KMS-11 (cell line): Measurements from ENCODE around the gene LEO1.

ENCODE experiments used
- H2AFZ ChIP-seq: fragments of 200-600 bp; sonication (generic); 2 replicates; pipeline ENCODE4 v1.6.1; 2016; ENCODE audit warnings: antibody characterized with exemption, mixed run types, low read depth
- H3K27ac ChIP-seq: fragments of 200-600 bp; sonication (generic); 2 replicates; pipeline ENCODE4 v1.6.1; 2016; ENCODE audit warnings: mild to moderate bottlenecking, mixed run types
- H3K27me3 ChIP-seq: fragments of 200-600 bp; sonication (generic); 2 replicates; pipeline ENCODE4 v1.6.1; 2017; ENCODE audit warnings: mild to moderate bottlenecking, low read depth, mixed run types, moderate library complexity; ENCODE audit not compliant: insufficient read depth
- H3K36me3 ChIP-seq: fragments of 200-600 bp; sonication (generic); 2 replicates; pipeline ENCODE4 v1.6.1; 2017; ENCODE audit warnings: mild to moderate bottlenecking, mixed run types; ENCODE audit not compliant: insufficient read depth
- H3K4me1 ChIP-seq: fragments of 200-600 bp; sonication (generic); 2 replicates; pipeline ENCODE4 v1.6.1; 2016; ENCODE audit warnings: mild to moderate bottlenecking, low read depth, mixed run types; ENCODE audit not compliant: poor library complexity, severe bottlenecking
- H3K4me2 ChIP-seq: fragments of 200-600 bp; sonication (generic); 2 replicates; pipeline ENCODE4 v1.7.0; 2016; ENCODE audit warnings: mild to moderate bottlenecking, mixed run types
- H3K4me3 ChIP-seq: fragments of 200-600 bp; sonication (generic); IDR thresholded peaks from 2 replicates; pipeline ENCODE4 v1.6.1; 2017; ENCODE audit warnings: low read depth, low read length, mixed read lengths; ENCODE audit not compliant: insufficient read depth
- H3K79me2 ChIP-seq: fragments of 200-600 bp; sonication (generic); 2 replicates; pipeline ENCODE4 v1.6.1; 2016; ENCODE audit warnings: low read depth, mixed run types; ENCODE audit not compliant: insufficient read depth
- H3K9ac ChIP-seq: fragments of 200-600 bp; sonication (generic); 2 replicates; pipeline ENCODE4 v1.6.1; 2016; ENCODE audit warnings: mild to moderate bottlenecking, mixed run types
- H4K20me1 ChIP-seq: fragments of 200-600 bp; sonication (generic); 2 replicates; pipeline ENCODE4 v1.6.1; 2016; ENCODE audit warnings: mild to moderate bottlenecking, mixed run types; ENCODE audit not compliant: insufficient read depth
- TF ChIP-seq, protein P1 (sequence below): fragments of 200-600 bp; sonication (generic); conservative IDR thresholded peaks from 2 replicates; pipeline ENCODE4 v1.6.1; 2017; ENCODE audit warnings: low read depth, mild to moderate bottlenecking, antibody characterized with exemption, low read length, moderate library complexity, mixed read lengths

The LEO1 gene

GRCh38 chr15:52018693-52019393 is 47.3 kb upstream of the LEO1 start, which contains the start of gene MAPK6:
Gene MAPK6, plus strand, starts transcription at chr15:52019219. Its CDS starts 27,242 bp downstream, at chr15:52046461.
- no peak within 1 kb of the TSS for H3K4me3 ChIP-seq
- no peaks in the 10 kb centered on the region for H4K20me1 ChIP-seq
- H3K4me2 ChIP-seq = peak within 1 kb of the TSS; percentile 87
- peaks cover 42% of the 10 kb centered on the region for H3K79me2 ChIP-seq
- no peaks in the 10 kb centered on the region for H3K27me3 ChIP-seq
- H3K9ac ChIP-seq = peak within 1 kb of the TSS; percentile 84
- TF ChIP-seq, protein P1, sequence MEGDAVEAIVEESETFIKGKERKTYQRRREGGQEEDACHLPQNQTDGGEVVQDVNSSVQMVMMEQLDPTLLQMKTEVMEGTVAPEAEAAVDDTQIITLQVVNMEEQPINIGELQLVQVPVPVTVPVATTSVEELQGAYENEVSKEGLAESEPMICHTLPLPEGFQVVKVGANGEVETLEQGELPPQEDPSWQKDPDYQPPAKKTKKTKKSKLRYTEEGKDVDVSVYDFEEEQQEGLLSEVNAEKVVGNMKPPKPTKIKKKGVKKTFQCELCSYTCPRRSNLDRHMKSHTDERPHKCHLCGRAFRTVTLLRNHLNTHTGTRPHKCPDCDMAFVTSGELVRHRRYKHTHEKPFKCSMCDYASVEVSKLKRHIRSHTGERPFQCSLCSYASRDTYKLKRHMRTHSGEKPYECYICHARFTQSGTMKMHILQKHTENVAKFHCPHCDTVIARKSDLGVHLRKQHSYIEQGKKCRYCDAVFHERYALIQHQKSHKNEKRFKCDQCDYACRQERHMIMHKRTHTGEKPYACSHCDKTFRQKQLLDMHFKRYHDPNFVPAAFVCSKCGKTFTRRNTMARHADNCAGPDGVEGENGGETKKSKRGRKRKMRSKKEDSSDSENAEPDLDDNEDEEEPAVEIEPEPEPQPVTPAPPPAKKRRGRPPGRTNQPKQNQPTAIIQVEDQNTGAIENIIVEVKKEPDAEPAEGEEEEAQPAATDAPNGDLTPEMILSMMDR = no peak
- H3K4me1 ChIP-seq = peaks cover 23% of the 10 kb centered on the region
- peak within 1 kb of the TSS; percentile 79 for H3K27ac ChIP-seq
- peak within 1 kb of the TSS; percentile 82 for H2AFZ ChIP-seq
- no peaks in the 10 kb centered on the region for H3K36me3 ChIP-seq

- H3K4me2 ChIP-seq = peak overlapping the region; percentile 36; the same call in 1 of the 2 replicates
Observed at GRCh38 chr15:52018244-52018643, 46.7 kb upstream of the LEO1 start.

DNA sequence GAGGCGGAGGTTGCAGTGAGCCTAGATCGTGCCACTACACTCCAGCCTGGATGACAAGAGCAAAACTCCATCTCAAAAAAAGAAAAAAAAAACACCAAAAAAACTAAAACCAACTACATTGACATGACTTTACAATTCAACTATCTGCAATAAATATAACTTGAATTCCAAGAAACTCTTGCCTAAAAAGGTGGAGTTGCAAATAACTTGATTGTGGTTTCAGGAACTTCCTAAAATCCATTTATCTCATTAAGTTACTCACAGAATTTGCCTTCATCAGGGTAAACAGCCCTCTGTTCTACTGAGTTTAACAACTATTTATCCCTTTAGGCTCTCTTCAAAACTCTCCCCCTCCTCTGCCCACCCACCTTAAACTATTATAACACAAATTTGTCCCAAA is 44.7 kb upstream of the LEO1 start:
- no peak overlapping the region for H2AFZ ChIP-seq
- H3K27ac ChIP-seq = no peak overlapping the region
- TF ChIP-seq, protein P1 = no peak
- peaks cover 16% of the 10 kb centered on the region for H3K79me2 ChIP-seq
- H3K4me1 ChIP-seq = no peaks in the 10 kb centered on the region
- H3K4me2 ChIP-seq = no peak overlapping the region
- no peak overlapping the region for H3K4me3 ChIP-seq
- no peaks in the 10 kb centered on the region for H3K36me3 ChIP-seq
- H3K9ac ChIP-seq = no peak overlapping the region
- H4K20me1 ChIP-seq = no peaks in the 10 kb centered on the region
- no peaks in the 10 kb centered on the region for H3K27me3 ChIP-seq

More at GRCh38 chr15:52018244-52018643, 46.7 kb upstream of the LEO1 start:
- TF ChIP-seq, protein P1 = no peak
- H3K27ac ChIP-seq = no peak overlapping the region
- H3K4me1 ChIP-seq = peaks cover 17% of the 10 kb centered on the region
- peak overlapping the region; percentile 84; the same call in 1 of the 2 replicates for H3K9ac ChIP-seq
- H3K79me2 ChIP-seq = peaks cover 36% of the 10 kb centered on the region
- H4K20me1 ChIP-seq = no peaks in the 10 kb centered on the region
- H3K27me3 ChIP-seq = no peaks in the 10 kb centered on the region
- H3K36me3 ChIP-seq = no peaks in the 10 kb centered on the region
- no peak overlapping the region for H3K4me3 ChIP-seq
- H2AFZ ChIP-seq = peak overlapping the region; percentile 82

- no peak overlapping the region for H3K27ac ChIP-seq
- no peaks in the 10 kb centered on the region for H3K36me3 ChIP-seq
- no peak overlapping the region for H2AFZ ChIP-seq
- TF ChIP-seq, protein P1 = no peak
- no peaks in the 10 kb centered on the region for H3K27me3 ChIP-seq
- no peaks in the 10 kb centered on the region for H3K79me2 ChIP-seq
- H3K4me3 ChIP-seq = no peak overlapping the region
- no peak overlapping the region for H3K9ac ChIP-seq
- no peaks in the 10 kb centered on the region for H4K20me1 ChIP-seq
- H3K4me1 ChIP-seq = no peaks in the 10 kb centered on the region
- no peak overlapping the region for H3K4me2 ChIP-seq
Observed at GRCh38 chr15:52014616-52015015, 43.0 kb upstream of the LEO1 start.
